Fibroblast of the aortic adventitia (primary cell): ENCODE data around the gene TEX14. TPM values are rescaled to one million over a fixed set of nuclear protein-coding genes. Genes with fewer than 3 reads are reported as not detected.
A peak's percentile ranks its signal among the peaks of the same experiment; 100 is the strongest.
"Not testable (repeated sequence)": the region's sequence is repeated elsewhere in the genome, so short reads cannot be mapped to it uniquely, and the experiment has no call there.

Experiments
- DNase-seq: peaks from one replicate; pipeline ENCODE4 v3.0.0-alpha.2; 2010; ENCODE audit warnings: low read depth
- H3K4me3 ChIP-seq: 2 replicates; pipeline ENCODE4 v1.5.1; 2011; ENCODE audit warnings: low read depth, mild to moderate bottlenecking, control low read depth, low read length, moderate library complexity
- total RNA-seq: library from RNA; depleted of rRNA; stranded (reverse); fragments of >200 nt; gene quantifications from 2 replicates; pipeline ENCODE4 v1.2.3, GENCODE V29; 2012; ENCODE audit warnings: low replicate concordance
- TF ChIP-seq, protein P1 (sequence below): IDR thresholded peaks from 2 replicates; pipeline ENCODE4 v1.5.1; 2011; ENCODE audit warnings: mild to moderate bottlenecking, low read length, control low read depth, inconsistent platforms; ENCODE audit not compliant: insufficient read depth

Gene TEX14
- total RNA-seq, 1 donor, result not detected

GRCh38 chr17:58586009-58586644 lies 105.7 kb downstream of the TEX14 start:
- TF ChIP-seq, protein P1, sequence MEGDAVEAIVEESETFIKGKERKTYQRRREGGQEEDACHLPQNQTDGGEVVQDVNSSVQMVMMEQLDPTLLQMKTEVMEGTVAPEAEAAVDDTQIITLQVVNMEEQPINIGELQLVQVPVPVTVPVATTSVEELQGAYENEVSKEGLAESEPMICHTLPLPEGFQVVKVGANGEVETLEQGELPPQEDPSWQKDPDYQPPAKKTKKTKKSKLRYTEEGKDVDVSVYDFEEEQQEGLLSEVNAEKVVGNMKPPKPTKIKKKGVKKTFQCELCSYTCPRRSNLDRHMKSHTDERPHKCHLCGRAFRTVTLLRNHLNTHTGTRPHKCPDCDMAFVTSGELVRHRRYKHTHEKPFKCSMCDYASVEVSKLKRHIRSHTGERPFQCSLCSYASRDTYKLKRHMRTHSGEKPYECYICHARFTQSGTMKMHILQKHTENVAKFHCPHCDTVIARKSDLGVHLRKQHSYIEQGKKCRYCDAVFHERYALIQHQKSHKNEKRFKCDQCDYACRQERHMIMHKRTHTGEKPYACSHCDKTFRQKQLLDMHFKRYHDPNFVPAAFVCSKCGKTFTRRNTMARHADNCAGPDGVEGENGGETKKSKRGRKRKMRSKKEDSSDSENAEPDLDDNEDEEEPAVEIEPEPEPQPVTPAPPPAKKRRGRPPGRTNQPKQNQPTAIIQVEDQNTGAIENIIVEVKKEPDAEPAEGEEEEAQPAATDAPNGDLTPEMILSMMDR, result no peak
- peak; percentile 16 for DNase-seq

GRCh38 chr17:58585554-58585953 lies 106.3 kb downstream of the TEX14 start:
- no peak overlapping the region for H3K4me3 ChIP-seq
- TF ChIP-seq, protein P1, result no peak

More at GRCh38 chr17:58586009-58586644, 105.7 kb downstream of the TEX14 start:
- no peak overlapping the region for H3K4me3 ChIP-seq

DNA sequence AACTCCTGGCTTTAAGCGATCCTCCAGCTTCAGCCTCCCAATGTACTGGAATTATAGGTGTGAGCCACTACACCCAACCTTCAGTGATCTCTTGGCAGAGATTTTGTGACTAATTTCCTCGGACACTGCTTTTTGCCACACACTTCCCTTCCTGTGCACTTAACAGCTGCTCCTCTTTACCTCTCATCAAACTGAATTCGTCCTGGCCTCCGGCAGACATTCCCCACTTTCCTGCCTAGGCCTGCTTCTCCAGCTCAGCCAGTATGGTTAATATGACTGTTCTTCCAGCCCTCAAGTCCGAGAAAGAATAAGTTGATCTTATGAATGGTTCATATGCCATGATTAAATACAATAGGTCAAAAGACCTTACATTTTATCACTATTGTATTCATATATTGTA lies 108.4 kb downstream of the TEX14 start:
- no peak overlapping the region for H3K4me3 ChIP-seq
- TF ChIP-seq, protein P1, result no peak
- no peak for DNase-seq

More at GRCh38 chr17:58585554-58585953, 106.3 kb downstream of the TEX14 start:
- DNase-seq, result no peak

DNA sequence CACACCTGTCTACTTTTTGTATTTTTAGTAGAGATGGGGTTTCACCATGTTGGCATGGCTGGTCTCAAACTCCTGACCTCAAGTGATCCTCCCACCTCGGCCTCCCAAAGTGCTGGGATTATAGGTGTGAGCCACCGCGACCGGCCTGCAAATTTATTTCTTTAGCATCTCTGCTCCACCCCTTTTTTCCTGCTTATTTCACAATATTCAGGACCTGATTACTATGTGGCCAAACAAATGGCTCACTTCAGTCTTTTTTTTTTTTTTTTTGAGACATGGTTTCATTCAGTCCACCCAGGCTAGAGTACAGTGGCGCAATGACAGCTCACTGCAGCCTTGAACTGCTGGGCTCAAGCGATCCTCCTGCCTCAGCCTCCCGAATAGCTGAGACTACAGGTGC lies 109.1 kb downstream of the TEX14 start:
- DNase-seq, H3K4me3 ChIP-seq: not testable (repeated sequence)

GRCh38 chr17:58580671-58581070 lies 111.2 kb downstream of the TEX14 start:
- H3K4me3 ChIP-seq, result no peak overlapping the region
- no peak for DNase-seq
- TF ChIP-seq, protein P1, result no peak

- peak; percentile 54 for DNase-seq
- no peak overlapping the region for H3K4me3 ChIP-seq
Observed at GRCh38 chr17:58577696-58578095, 114.1 kb downstream of the TEX14 start.

DNA sequence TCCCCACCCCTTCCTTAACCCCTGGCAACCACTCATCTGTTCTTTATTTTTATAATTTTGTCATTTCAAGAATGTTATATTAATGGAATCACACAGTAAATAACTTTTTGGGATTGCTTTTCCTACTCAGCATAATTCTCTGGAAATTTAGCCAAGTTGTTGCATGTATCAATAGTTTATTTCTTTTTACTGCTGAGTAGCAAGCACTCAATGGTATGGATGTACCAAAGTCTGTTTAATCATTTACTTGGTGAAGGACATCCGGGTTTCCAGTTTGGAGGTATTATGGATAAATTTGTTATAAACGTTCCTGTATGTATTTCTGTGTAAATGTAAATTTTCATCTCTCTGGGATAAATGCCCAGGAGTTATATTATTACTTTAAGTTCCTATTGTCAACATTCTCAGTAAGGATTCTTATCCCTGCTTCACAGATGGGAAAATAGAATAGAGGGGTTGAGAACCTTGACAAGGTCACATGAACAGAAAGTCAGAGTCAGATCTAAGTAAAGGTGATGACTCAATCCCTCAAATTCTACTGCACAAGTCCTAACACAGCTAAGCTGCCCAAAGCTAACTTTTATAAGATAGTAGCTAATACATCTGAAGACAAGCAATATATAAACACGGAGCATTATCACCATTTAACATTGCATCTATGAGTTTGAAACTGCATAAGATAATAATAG lies 115.0 kb downstream of the TEX14 start:
- H3K4me3 ChIP-seq, result no peak overlapping the region
- no peak for DNase-seq
- TF ChIP-seq, protein P1, result no peak

More at GRCh38 chr17:58577696-58578095, 114.1 kb downstream of the TEX14 start:
- TF ChIP-seq, protein P1, result peak; percentile 67
